ENCODE results near the gene PRKAG1. TPM values are rescaled to one million over a fixed set of nuclear protein-coding genes. Genes with fewer than 3 reads are reported as not detected.

PRKAG1 gene
- total RNA-seq, 1 experiment from 2014 or later = 41.6 TPM

DNA sequence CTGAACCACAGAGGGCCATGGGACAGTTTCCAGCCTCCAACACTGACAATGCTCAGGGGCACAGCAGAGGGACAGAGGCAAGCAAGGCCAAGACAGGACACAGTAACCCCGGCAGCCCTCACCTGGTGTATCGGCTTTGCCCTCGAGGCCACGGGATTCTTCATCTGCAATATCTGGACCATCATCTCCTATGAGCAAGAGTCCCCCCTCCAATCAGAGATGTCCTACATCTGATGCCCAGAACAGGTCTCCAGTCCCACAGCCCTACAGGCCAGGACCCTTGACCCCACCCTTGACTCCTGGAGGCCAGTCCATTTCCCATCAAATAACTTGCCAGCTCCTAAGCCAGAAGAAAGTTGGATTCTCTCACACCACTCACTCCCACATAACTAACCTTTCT, 24.7 kb upstream of the PRKAG1 start (continued):
- TF ChIP-seq ZBTB43 (CRISPR knock-in tag; IDR thresholded peaks at IDR 0.05) = no peak
- TF ChIP-seq TP53 (CRISPR knock-in tag; IDR thresholded peaks at IDR 0.05) = no peak
- TF ChIP-seq, protein P1, sequence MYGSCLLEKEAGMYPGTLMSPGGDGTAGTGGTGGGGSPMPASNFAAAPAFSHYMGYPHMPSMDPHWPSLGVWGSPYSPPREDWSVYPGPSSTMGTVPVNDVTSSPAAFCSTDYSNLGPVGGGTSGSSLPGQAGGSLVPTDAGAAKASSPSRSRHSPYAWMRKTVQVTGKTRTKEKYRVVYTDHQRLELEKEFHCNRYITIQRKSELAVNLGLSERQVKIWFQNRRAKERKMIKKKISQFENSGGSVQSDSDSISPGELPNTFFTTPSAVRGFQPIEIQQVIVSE (CRISPR knock-in tag; IDR thresholded peaks at IDR 0.05; ENCODE audit: borderline replicate concordance) = no peak

DNA sequence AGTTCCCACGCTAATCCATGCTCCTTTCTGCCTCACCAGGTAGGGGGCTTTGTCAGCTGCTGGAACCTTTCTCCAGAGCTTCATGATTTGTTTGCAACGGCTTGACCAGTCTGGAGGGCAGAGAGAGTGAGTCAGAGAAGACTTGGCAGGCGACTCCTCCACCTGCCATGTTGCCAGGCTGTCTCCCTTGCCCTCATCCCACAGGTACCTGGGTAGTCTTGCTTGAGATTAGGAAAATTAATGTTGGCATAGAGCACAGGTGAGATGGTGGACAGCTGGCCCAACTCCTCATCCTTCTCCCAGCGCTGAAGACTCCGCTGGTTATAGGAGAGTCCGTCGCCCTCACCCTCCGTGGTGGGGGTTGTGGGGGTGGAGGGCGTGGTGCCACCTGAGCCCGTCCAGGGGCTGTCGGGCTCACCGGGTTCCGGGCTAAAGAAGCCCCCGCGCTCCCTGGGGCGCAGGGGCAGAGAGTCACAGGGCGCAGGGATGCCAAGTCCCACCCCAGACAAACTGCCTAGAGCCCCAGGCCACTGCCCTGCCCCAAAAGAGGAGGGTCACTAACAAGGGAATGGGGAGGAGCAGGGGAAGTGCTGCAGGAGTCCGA, 23.4 kb upstream of the PRKAG1 start:
- H3K9me3 Mint-ChIP-seq = no peaks in the 10 kb centered on the region
- no peak for ATAC-seq
- POLR2A ChIA-PET = interaction anchor here (1.6 kb wide), 1 partner anchor 12 kb away, joined by 3 read pairs; no protein-coding TSS in a partner anchor
- DNase-seq (ENCODE audit: low spot score) = no peak
- no peak overlapping the region for H3K4me3 Mint-ChIP-seq
- no peak overlapping the region for H3K27ac Mint-ChIP-seq
- no peak for TF ChIP-seq ZNF138 (CRISPR knock-in tag; conservative IDR thresholded peaks at IDR 0.05)
- TF ChIP-seq STAT6 (CRISPR knock-in tag; conservative IDR thresholded peaks at IDR 0.05; ENCODE audit: low read depth) = no peak
- no peak for TF ChIP-seq ZNF121 (CRISPR knock-in tag; IDR thresholded peaks at IDR 0.05)
- no peak for TF ChIP-seq TEAD1 (CRISPR knock-in tag; IDR thresholded peaks at IDR 0.05)
- no peak for TF ChIP-seq ZNF219 (CRISPR knock-in tag; IDR thresholded peaks at IDR 0.05; ENCODE audit: borderline replicate concordance)
- no peak for TF ChIP-seq HMGXB4 (CRISPR knock-in tag; IDR thresholded peaks at IDR 0.05)
- no peak for TF ChIP-seq JUN (CRISPR knock-in tag; IDR thresholded peaks at IDR 0.05)
- TF ChIP-seq TEAD4 (CRISPR knock-in tag; IDR thresholded peaks at IDR 0.05) = no peak
- H3K36me3 Mint-ChIP-seq = peaks cover 74% of the 10 kb centered on the region
- no peaks in the 10 kb centered on the region for H3K27me3 Mint-ChIP-seq (ENCODE audit: low read depth)
- CTCF ChIA-PET = interaction anchor here (0.9 to 1.4 kb wide), 2 partner anchors 22 kb away, joined by 3 to 4 read pairs; no protein-coding TSS in a partner anchor
- no peaks in the 10 kb centered on the region for H3K4me1 Mint-ChIP-seq

GRCh38 chr12:49041036-49041880, 22.7 kb upstream of the PRKAG1 start:
- Mint-ChIP-seq H3K4me3 (no peak overlapping the region), H3K27ac (no peak overlapping the region), H3K27me3 (ENCODE audit: low read depth) (no peaks in the 10 kb centered on the region), H3K4me1 (no peaks in the 10 kb centered on the region), H3K36me3 (peaks cover 72% of the 10 kb centered on the region), H3K9me3 (no peaks in the 10 kb centered on the region)
- POLR2A ChIA-PET = interaction anchor here (1.6 kb wide), 1 partner anchor 11 kb away, joined by 3 read pairs; no protein-coding TSS in a partner anchor
- DNase-seq (ENCODE audit: low spot score) (no peak), ATAC-seq (no peak)
- CTCF ChIA-PET = interaction anchor here (0.9 to 1.4 kb wide), 3 partner anchors 21 to 23 kb away, joined by 3 to 5 read pairs (median 4); no protein-coding TSS in a partner anchor
- TF ChIP-seq, protein P2, sequence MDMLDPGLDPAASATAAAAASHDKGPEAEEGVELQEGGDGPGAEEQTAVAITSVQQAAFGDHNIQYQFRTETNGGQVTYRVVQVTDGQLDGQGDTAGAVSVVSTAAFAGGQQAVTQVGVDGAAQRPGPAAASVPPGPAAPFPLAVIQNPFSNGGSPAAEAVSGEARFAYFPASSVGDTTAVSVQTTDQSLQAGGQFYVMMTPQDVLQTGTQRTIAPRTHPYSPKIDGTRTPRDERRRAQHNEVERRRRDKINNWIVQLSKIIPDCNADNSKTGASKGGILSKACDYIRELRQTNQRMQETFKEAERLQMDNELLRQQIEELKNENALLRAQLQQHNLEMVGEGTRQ (CRISPR knock-in tag; IDR thresholded peaks at IDR 0.05) = no peak
- no peak for TF ChIP-seq TEAD1 (CRISPR knock-in tag; IDR thresholded peaks at IDR 0.05)
- no peak for TF ChIP-seq ZNF263 (CRISPR knock-in tag; IDR thresholded peaks at IDR 0.05; ENCODE audit: low read depth)
- no peak for TF ChIP-seq JAZF1 (CRISPR knock-in tag; IDR thresholded peaks at IDR 0.05)
- TF ChIP-seq E2F4 (CRISPR knock-in tag; IDR thresholded peaks at IDR 0.05; ENCODE audit: borderline replicate concordance, low read depth) = no peak
- no peak for TF ChIP-seq ZNF423 (CRISPR knock-in tag; IDR thresholded peaks at IDR 0.05)
- TF ChIP-seq, protein P3, sequence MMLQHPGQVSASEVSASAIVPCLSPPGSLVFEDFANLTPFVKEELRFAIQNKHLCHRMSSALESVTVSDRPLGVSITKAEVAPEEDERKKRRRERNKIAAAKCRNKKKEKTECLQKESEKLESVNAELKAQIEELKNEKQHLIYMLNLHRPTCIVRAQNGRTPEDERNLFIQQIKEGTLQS (CRISPR knock-in tag; conservative IDR thresholded peaks at IDR 0.05) = no peak
- TF ChIP-seq USF1 (CRISPR knock-in tag; IDR thresholded peaks at IDR 0.05) = no peak
- TF ChIP-seq EMX1 (CRISPR knock-in tag; IDR thresholded peaks at IDR 0.05) = no peak
- TF ChIP-seq RORB (CRISPR knock-in tag; IDR thresholded peaks at IDR 0.05) = no peak
